GM18867 (cell line): ENCODE results near the gene CRTAP.
"Not testable (repeated sequence)": the region's sequence is repeated elsewhere in the genome, so short reads cannot be mapped to it uniquely, and the experiment has no call there.

ENCODE experiments used
- ATAC-seq: cut with Tn5 transposase; IDR thresholded peaks from one replicate; pipeline ENCODE4 v1.9.1; 2021; ENCODE audit warnings: mild to moderate bottlenecking, moderate library complexity; ENCODE audit not compliant: unreplicated experiment

CRTAP gene

DNA sequence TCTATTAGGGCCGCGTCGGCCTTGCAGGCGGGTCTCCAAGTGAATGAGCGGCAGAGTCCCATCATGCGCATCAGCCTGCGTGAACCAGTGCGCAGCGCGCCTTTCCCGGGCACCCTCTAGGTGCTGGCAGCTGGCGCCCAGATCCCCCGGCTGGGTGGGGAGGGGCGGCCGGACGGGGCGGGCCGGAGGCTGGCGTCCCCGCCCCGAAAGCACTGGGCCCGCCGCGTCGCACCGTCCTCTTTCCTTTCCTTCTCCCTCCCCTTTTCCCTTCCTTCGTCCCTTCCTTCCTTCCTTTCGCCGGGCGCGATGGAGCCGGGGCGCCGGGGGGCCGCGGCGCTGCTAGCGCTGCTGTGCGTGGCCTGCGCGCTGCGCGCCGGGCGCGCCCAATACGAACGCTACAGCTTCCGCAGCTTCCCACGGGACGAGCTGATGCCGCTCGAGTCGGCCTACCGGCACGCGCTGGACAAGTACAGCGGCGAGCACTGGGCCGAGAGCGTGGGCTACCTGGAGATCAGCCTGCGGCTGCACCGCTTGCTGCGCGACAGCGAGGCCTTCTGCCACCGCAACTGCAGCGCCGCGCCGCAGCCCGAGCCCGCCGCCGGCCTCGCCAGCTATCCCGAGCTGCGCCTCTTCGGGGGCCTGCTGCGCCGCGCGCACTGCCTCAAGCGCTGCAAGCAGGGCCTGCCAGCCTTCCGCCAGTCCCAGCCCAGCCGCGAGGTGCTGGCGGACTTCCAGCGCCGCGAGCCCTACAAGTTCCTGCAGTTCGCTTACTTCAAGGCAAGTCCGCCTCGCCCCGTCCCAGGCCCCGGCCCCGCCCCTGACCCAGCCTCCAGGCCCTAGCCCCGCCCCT is at the start of gene CRTAP:
TSS of gene CRTAP (plus strand) at position 243 of the 850 bp plus-strand sequence. CDS start at position 307, 64 bp downstream.
- ATAC-seq: peak; percentile 84

DNA sequence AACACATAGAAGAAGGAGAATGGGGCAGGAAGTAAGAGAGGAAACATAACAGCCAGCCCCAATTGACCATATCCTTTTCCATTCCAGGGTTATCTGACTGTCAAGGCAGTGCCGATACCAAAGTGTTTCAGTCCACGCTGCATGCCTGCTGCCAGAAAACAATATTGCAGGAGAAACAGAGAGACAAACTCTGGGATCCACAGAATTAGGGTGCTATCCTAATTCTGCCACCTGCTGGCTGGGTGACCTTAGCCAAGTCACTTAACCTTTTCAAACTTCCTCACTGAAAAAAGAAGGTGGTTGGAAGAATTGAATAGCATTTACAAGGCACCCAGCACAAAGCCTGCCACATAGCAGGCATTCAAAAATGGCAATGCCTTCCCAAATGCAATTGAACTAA is 48.9 kb upstream of the CRTAP start:
- no peak for ATAC-seq

DNA sequence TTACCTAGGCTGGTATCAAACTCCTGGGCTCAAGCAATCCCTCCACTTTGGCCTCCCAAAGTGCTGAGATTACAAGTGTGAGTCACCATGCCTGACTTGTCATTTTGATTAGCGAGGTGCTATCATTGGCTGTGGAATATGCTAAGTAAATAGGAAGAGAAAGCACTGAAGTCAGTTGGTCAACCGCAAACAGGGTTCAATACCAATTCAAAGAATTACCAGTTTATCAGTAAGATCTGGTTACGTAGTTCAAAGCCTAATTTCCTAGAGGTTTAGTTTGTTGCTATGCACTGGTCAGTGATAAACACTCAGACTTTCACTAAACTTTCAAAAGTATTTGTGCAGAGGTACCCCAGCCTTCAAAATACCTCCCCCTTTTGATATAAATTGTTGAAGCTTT is 46.3 kb upstream of the CRTAP start:
- no peak for ATAC-seq

GRCh38 chr3:33069862-33070261 is 44.0 kb upstream of the CRTAP start:
- ATAC-seq: not testable (repeated sequence)

GRCh38 chr3:33071181-33071580 is 42.6 kb upstream of the CRTAP start:
- no peak for ATAC-seq

DNA sequence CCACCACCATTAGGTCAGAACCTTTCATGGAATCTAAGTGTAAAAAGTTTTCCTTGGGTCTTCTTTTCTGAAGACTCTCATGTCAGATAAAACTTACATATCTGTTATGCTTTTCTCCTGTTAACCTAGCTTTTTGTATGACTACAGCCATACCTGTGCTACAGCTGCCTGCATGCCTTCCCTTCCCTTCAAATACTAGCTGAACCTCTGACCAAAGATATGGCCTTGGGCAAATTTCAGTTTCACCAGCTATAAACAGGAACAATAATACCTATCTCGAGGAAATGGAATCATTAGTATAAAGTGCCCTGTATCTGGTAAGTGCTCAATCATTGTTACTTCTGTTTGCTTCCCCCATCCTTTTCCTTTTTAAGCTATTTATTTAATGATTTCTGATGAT is 41.9 kb upstream of the CRTAP start:
- ATAC-seq: no peak

GRCh38 chr3:33074217-33075067 is 39.4 kb upstream of the CRTAP start:
- no peak for ATAC-seq

DNA sequence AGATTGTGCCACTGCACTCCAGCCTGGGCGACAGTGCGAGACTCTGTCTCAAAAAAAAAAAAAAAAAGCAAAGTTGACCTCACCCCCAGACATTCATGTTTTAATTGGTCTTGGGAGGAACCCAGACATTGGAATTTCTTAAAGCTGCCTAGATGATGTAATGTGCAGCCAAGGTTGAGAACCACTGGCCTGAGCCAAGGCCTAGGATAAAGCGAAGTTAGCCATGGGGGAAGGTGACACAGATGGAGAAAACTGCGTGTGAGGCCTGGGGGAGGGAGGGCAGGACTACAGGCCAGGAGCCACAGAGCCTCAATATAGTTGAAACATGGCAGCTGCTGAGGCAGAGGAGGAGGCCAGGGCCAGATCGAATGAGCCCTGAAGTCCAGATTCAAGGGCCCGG is 37.8 kb upstream of the CRTAP start:
- no peak for ATAC-seq

GRCh38 chr3:33076952-33077351 is 36.9 kb upstream of the CRTAP start:
- ATAC-seq: no peak

- ATAC-seq: no peak
Observed at GRCh38 chr3:33077976-33078375, 35.8 kb upstream of the CRTAP start.

- ATAC-seq: not testable (repeated sequence)
Observed at GRCh38 chr3:33079813-33080212, 34.0 kb upstream of the CRTAP start.

GRCh38 chr3:33081812-33082211 is 32.0 kb upstream of the CRTAP start:
- no peak for ATAC-seq

- no peak for ATAC-seq
Observed at GRCh38 chr3:33083958-33084357, 29.9 kb upstream of the CRTAP start.

GRCh38 chr3:33088691-33089090 is 25.1 kb upstream of the CRTAP start:
- no peak for ATAC-seq

DNA sequence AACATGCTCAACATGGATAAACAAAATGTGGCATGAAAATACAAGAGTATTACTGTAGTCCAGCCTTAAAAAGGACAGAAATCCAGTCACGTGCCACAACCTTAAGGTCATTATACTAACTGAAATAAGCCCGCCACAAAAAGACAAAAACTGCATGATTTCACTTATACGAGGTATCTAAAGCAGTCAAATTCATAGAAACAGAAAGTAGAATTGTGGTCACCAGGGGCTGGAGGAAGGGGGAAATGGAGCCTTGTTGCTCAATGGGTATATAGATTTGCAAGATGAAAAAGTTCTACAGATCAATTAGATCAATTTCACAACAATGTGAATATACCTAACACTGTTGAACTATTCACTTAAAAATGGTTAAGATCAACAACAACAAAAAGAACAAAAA is 24.3 kb upstream of the CRTAP start:
- ATAC-seq: peak; percentile 92

- ATAC-seq: no peak
Observed at GRCh38 chr3:33091746-33092145, 22.1 kb upstream of the CRTAP start.

GRCh38 chr3:33092496-33093254 is 21.1 kb upstream of the CRTAP start:
- ATAC-seq: no peak

DNA sequence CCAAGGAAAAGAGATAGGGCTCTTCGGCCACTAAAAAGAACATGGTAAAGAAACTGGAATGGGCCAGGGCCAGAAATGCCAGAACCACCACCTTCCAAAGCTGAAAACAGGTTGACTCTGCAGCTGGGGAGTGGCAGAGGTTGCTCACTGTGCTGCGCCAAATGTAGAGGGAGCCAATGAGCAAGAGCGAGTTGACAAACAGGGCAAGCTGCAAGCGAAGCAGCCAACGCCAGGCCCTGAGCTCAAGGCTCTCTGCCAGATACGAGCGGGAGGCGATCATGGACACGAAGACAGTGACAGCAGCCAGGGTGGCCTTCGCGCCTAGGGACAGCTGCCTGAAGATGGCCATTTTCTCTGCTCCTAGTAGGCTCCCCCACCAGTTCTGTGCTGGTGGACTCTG is 20.0 kb upstream of the CRTAP start:
- no peak for ATAC-seq

GRCh38 chr3:33095436-33095835 is 18.4 kb upstream of the CRTAP start:
- ATAC-seq: no peak

DNA sequence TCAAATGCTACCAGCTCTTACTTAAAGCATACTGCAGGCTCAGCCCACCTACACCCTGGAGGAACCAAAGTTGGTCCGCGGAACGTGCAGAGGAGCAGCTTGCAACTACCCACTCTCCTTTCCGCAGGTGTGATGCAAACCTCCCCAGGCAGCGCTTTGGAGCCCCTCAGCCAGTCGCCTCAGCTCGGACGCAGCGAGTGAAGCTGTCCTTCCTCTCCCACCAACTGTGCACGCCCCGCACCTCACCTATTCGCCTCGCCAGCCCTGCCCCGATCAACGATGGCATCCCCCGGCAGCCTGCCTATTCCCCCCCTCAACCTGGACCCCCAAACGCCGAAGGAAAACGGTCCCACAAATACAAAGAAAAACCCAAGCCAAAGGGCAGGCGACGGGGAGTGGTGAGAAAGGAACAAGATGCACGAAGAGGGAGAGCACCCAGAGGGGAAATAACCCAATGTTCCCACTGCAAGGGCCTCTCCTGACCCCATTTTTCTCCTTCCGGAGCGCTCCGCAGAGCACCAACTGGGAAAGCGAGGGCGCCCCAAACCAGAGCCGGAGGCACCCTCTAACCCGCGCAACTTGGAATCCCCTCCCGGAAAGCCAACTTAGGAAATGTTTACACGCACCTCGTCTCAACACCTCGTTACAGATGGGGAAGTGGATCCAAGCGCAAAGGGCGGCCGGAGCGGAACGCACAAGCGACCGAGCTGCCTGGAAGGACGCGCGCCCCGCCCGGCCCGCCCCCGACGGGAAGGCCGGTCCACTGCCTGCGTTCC is 17.5 kb upstream of the CRTAP start:
- ATAC-seq: peak; percentile 50
